Ascending aorta (tissue), 2 donors: Measurements from ENCODE around the gene CIRBP. TPM values are rescaled to one million over a fixed set of nuclear protein-coding genes. Genes with fewer than 3 reads are reported as not detected.
A peak's percentile ranks its signal among the peaks of the same experiment; 100 is the strongest.

ENCODE experiments used
- DNase-seq, 2 donors: peaks; one replicate each; pipeline ENCODE4 v3.0.0-alpha.2; 2019; ENCODE audit warnings: low spot score in 2 of 2
- H3K27ac ChIP-seq, 2 donors: fragments of 200-600 bp; sonication (generic); one replicate each; pipeline ENCODE4 v1.5.1; 2016 to 2017; ENCODE audit warnings: mild to moderate bottlenecking in 1 of 2
- H3K27me3 ChIP-seq: fragments of 200-600 bp; sonication (generic); one replicate; pipeline ENCODE4 v1.5.1; 2017
- H3K36me3 ChIP-seq, 2 donors: fragments of 200-600 bp; sonication (generic); one replicate each; pipeline ENCODE4 v1.5.1; 2016
- H3K4me1 ChIP-seq, 2 donors: fragments of 200-600 bp; sonication (generic); one replicate each; pipeline ENCODE4 v1.5.1; 2016 to 2017; ENCODE audit warnings: mild to moderate bottlenecking in 1 of 2
- H3K4me3 ChIP-seq, 2 donors: fragments of 200-600 bp; sonication (generic); one replicate each; pipeline ENCODE4 v1.5.1; 2016 to 2017; ENCODE audit warnings: mild to moderate bottlenecking in 1 of 2
- H3K9me3 ChIP-seq, 2 donors: fragments of 200-600 bp; sonication (generic); one replicate each; pipeline ENCODE4 v1.5.1; 2016
- CTCF ChIP-seq, 3 experiments: fragments of 200-600 bp in 2 of 3; fragments of 450-650 bp in 1 of 3; sonication (generic) in 2 of 3; IDR thresholded peaks; one replicate each; pipeline ENCODE4 v1.5.1; 2016 to 2019; ENCODE audit warnings: antibody characterized with exemption in 3 of 3, mild to moderate bottlenecking in 1 of 3, moderate library complexity in 1 of 3
- intact Hi-C: fragments of 100-400 bp; cut with DNase I; formaldehyde crosslinking; loops from one replicate; pipeline ENCODE4 v1.15.1; 2023
- total RNA-seq: library from RNA; depleted of rRNA; stranded (reverse); fragments of >200 nt; gene quantifications from one replicate; pipeline ENCODE4 v1.1.0, GENCODE V29; 2016

CIRBP gene
- total RNA-seq, 1 donor from 2014 or later = 442 TPM

GRCh38 chr19:1255186-1256161 is 13.7 kb upstream of the CIRBP start:
- H3K36me3 ChIP-seq = peaks cover 52 to 61% of the 10 kb centered on the region in 2 donors
- no peaks in the 10 kb centered on the region for H3K9me3 ChIP-seq
- H3K27ac ChIP-seq = peak overlapping the region; percentile 94 to 98
- no peaks in the 10 kb centered on the region for H3K27me3 ChIP-seq
- no peak for DNase-seq
- intact Hi-C loops = no loop called here
- TF ChIP-seq CTCF (IDR thresholded peaks at IDR 0.05) = no peak
- H3K4me1 ChIP-seq = peaks cover 36 to 53% of the 10 kb centered on the region in 2 donors
- peak overlapping the region in 1 of 2 donors; percentile 95 for H3K4me3 ChIP-seq

- Histone ChIP-seq H3K36me3 (peaks cover 47 to 50% of the 10 kb centered on the region in 2 donors), H3K9me3 (no peaks in the 10 kb centered on the region), H3K27ac (peak overlapping the region; percentile 29 to 98), H3K4me1 (peaks cover 36 to 60% of the 10 kb centered on the region in 2 donors), H3K4me3 (no peak overlapping the region), H3K27me3 (no peaks in the 10 kb centered on the region)
- no peak for TF ChIP-seq CTCF (IDR thresholded peaks at IDR 0.05)
- DNase-seq = no peak
- intact Hi-C loops = no loop called here
These were observed 12.3 kb upstream of the CIRBP start for GRCh38 chr19:1256646-1257474.

GRCh38 chr19:1257475-1258162 is 11.5 kb upstream of the CIRBP start:
- Histone ChIP-seq H3K36me3 (peaks cover 46 to 49% of the 10 kb centered on the region in 2 donors), H3K27me3 (no peaks in the 10 kb centered on the region), H3K4me1 (peaks cover 40 to 67% of the 10 kb centered on the region in 2 donors), H3K27ac (peak overlapping the region; percentile 96 to 98), H3K9me3 (no peaks in the 10 kb centered on the region), H3K4me3 (no peak overlapping the region)
- intact Hi-C loops = no loop called here
- no peak for DNase-seq
- TF ChIP-seq CTCF (IDR thresholded peaks at IDR 0.05) = no peak

GRCh38 chr19:1258163-1258492 is 11.0 kb upstream of the CIRBP start:
- intact Hi-C loops = no loop called here
- no peaks in the 10 kb centered on the region for H3K9me3 ChIP-seq
- H3K4me3 ChIP-seq = peak overlapping the region in 1 of 2 donors; percentile 15
- peaks cover 42 to 70% of the 10 kb centered on the region in 2 donors for H3K4me1 ChIP-seq
- H3K36me3 ChIP-seq = peaks cover 46 to 49% of the 10 kb centered on the region in 2 donors
- H3K27ac ChIP-seq = peak overlapping the region; percentile 83 to 96
- no peak for TF ChIP-seq CTCF (IDR thresholded peaks at IDR 0.05)
- H3K27me3 ChIP-seq = no peaks in the 10 kb centered on the region
- DNase-seq = no peak

GRCh38 chr19:1258707-1259205 is 10.4 kb upstream of the CIRBP start:
- H3K27me3 ChIP-seq = no peaks in the 10 kb centered on the region
- H3K27ac ChIP-seq = peak overlapping the region; percentile 83 to 96
- no peak for TF ChIP-seq CTCF (IDR thresholded peaks at IDR 0.05)
- intact Hi-C loops = no loop called here
- DNase-seq = no peak
- H3K4me3 ChIP-seq = peak overlapping the region; percentile 13 to 38
- H3K9me3 ChIP-seq = no peaks in the 10 kb centered on the region
- H3K4me1 ChIP-seq = peaks cover 39 to 65% of the 10 kb centered on the region in 2 donors
- H3K36me3 ChIP-seq = peaks cover 45 to 46% of the 10 kb centered on the region in 2 donors
